ENCODE data around the gene RALB.

Gene RALB

DNA sequence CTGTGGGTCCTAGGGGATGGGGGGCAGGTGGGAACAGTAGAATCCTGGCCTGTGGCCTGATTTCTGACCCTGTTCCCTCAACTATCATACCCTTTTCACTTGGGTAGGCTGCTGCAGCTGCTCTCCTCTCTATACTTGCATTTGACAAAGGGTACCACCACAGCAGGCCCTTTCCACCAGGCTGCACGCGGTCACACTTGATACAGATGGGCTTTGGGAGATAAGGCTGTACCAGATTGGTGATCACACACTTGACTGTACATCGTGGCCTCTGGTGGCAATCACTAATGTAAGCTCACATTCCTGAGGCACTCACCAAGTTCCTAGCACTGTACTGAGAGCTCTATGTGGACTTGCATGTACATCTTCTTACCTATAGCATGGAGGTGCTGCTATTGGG lies 1.6 kb upstream of the RALB start:
- TF ChIP-seq, protein P1, sequence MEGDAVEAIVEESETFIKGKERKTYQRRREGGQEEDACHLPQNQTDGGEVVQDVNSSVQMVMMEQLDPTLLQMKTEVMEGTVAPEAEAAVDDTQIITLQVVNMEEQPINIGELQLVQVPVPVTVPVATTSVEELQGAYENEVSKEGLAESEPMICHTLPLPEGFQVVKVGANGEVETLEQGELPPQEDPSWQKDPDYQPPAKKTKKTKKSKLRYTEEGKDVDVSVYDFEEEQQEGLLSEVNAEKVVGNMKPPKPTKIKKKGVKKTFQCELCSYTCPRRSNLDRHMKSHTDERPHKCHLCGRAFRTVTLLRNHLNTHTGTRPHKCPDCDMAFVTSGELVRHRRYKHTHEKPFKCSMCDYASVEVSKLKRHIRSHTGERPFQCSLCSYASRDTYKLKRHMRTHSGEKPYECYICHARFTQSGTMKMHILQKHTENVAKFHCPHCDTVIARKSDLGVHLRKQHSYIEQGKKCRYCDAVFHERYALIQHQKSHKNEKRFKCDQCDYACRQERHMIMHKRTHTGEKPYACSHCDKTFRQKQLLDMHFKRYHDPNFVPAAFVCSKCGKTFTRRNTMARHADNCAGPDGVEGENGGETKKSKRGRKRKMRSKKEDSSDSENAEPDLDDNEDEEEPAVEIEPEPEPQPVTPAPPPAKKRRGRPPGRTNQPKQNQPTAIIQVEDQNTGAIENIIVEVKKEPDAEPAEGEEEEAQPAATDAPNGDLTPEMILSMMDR (IDR thresholded peaks at IDR 0.05), result no peak
- Histone ChIP-seq H3K27ac (no peak overlapping the region), H3K4me3 (no peak overlapping the region)
- no peak for DNase-seq (ENCODE audit: low spot score)

DNA sequence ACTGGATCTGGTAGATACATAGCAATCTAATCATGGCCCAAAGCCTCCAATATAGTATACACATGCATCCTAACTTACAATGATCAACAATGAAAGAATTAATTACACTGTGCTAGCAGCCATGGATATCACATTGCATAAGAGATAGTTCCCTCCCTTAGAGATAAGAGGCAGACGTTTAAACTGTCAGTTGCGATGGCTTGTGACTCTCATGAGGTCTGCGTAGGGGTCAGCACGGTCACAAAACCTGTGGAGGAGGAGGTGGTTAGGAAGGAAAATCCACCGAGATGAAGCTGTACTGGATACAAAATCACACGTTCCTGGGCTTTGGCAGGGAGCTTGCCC lies 800 bp upstream of the RALB start:
- Histone ChIP-seq H3K27ac (peak overlapping the region in 1 of 2 donors; percentile 93), H3K4me3 (peak overlapping the region; percentile 82)
- DNase-seq (ENCODE audit: low spot score), result no peak
- TF ChIP-seq, protein P1 (IDR thresholded peaks at IDR 0.05), result no peak

DNA sequence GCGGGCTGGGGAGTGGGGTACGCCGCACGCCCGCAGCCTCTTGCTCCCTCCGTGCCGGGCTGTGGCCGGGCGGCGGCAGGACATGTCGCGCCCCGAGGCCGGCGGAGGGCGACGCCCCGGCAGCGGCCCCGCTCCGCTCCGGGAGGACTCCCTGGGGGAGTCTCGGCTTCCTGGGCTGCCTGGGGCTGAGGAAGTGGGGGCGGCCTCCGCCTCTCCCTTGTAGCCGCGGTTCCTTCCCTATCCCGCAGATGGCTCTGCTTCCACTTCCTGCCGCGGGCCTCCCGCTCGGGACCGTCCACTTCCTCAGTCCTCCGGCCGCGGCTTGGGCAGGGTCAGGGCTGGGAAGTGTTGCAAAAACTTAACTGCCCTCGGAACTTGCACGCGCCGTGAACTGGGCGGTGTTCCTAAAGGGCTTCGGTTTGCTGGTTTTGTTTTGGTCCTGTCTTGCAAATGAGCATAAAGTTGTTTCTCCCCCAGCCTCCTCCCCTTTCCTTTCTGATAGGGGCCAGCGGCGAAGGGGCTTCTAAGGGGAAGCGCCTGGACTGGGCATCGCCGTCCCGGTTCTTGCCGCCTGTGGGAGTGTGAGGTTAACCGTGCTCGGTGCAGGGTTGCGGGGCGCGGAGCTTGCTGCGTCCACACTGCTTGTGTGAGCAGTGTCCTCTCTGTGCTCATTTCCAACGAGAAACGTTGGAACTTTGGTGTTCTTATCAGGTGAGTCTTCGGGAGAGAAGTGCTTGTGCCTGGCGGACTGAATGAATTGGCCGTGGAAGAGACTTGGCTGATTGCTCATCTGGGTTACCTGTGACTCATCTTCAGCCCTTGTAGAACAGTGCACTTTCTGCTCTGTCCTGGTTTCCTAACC lies 600 bp downstream of the RALB start:
- DNase-seq (ENCODE audit: low spot score), result peak; percentile 87
- Histone ChIP-seq H3K4me3 (peak overlapping the region; percentile 82), H3K27ac (peak overlapping the region; percentile 77 to 93)
- TF ChIP-seq, protein P1 (IDR thresholded peaks at IDR 0.05), result no peak

DNA sequence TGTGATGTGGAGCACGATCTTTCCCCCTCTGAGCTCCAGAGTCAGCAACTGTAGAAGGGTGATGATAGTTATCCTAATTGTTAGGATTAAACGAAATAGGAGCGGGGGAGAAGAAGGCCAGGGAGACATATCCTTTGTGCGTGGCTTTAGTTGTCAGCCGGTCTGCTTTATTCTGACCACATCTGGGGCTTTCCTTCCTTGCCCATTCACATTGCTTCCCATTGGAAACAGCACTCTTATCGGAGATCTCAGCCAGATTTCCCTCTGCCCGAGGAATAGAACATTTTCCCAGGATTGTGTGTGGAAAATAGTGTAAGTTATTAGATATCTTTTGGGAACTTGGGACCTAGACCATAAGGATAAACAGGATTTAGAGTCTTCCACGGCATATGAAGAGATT lies 1.5 kb downstream of the RALB start:
- TF ChIP-seq, protein P1 (IDR thresholded peaks at IDR 0.05), result no peak
- peak overlapping the region in 1 of 2 donors; percentile 29 for H3K27ac ChIP-seq
- peak overlapping the region; percentile 82 for H3K4me3 ChIP-seq
- DNase-seq (ENCODE audit: low spot score), result no peak

DNA sequence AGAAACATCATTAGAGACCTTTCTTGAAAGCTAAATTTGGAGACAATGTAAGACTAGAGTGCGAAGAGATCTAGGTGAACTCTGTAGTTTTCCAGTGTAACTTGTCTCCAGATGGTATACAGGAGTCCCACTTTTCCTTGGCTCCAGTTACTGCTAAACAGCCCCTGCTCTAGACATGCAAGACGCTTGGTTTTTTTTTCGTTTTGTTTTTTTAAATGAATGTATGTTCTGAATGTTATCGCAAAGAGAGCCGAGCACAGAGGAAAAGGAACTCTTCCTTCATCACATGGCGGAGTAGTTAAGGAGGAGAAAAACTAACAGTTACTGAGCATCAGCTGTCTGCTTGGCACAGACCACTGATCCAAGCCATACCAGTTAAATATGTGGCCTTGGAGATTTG lies 2.4 kb downstream of the RALB start:
- TF ChIP-seq, protein P1 (IDR thresholded peaks at IDR 0.05), result no peak
- Histone ChIP-seq H3K27ac (no peak overlapping the region), H3K4me3 (no peak overlapping the region)
- no peak for DNase-seq (ENCODE audit: low spot score)

DNA sequence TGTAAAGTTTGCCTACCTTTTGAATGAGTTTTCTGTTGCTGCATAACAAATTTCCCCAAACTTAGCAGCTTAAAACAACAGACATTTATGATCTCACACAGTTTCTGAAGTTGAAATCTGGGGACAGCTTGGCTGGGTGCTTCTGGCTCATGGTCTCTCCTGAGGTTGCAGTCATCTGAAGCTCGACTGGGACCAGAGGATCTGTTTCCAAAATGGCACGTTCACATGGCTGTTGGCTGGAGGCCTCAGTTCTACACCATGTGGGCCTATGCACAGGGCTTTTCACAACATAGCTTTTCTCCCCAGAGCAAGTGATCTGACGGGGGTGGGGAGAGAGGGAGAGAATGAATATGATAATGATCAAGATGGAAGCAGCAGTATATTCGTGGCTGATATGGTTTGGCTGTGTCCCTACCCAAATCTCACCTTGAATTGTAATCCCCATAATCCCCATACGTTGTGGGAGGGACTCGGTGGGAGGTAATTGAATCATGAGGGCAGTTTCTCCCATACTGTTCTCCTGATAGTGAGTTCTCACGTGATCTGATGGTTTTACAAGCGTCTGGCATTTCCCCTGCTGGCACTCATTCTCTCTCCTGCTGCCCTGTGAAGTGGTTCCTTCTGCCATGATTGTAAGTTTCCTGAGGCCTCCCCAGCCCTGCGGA lies 3.5 kb downstream of the RALB start:
- TF ChIP-seq, protein P1 (IDR thresholded peaks at IDR 0.05), result no peak
- no peak overlapping the region for H3K27ac ChIP-seq
- no peak overlapping the region for H3K4me3 ChIP-seq
- no peak for DNase-seq (ENCODE audit: low spot score)

DNA sequence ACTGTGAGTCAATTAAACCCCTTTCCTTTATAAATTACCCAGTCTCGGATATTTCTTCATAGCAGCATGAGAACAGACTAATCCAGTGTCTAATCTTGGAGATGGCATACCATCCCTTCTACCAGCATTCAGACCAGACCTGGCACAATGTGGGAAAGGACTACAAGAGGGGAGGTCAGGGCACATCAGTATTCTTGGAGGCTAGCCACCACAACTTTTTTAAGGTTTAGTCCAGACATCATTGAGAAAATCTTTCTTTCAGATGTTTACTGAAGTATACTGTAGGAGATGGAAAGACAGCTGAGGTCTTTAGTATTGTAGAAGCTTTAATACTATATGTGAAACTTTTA lies 4.0 kb downstream of the RALB start:
- no peak for DNase-seq (ENCODE audit: low spot score)
- H3K4me3 ChIP-seq, result no peak overlapping the region
- no peak overlapping the region for H3K27ac ChIP-seq
- TF ChIP-seq, protein P1 (IDR thresholded peaks at IDR 0.05), result no peak

Measured in coronary artery (tissue), 2 donors.